Measurements from ENCODE around the gene CISTR. TPM values are rescaled to one million over a fixed set of nuclear protein-coding genes. Genes with fewer than 3 reads are reported as not detected.
"Not testable (repeated sequence)": the region's sequence is repeated elsewhere in the genome, so short reads cannot be mapped to it uniquely, and the experiment has no call there.

CISTR gene
- total RNA-seq, 1 donor, result not detected

DNA sequence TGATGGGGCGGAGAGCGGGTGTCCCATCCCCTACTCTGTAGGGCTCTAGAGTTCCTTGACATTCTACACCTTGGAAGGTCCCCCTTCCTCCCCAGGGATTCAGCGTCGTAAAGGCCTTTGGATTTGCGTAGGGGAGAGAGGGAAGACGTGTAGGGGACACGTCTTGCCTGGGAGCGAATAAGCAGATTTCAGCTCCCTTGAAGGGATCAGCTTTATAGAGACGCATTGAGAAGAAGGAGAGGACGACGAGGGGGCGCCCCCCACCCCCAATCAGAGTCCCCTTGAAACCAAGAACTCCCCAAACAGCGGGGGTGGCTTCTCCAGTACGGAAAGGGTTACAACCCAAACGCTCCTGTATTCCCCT lies 24.9 kb downstream of the CISTR start:
- TF ChIP-seq, protein P1, sequence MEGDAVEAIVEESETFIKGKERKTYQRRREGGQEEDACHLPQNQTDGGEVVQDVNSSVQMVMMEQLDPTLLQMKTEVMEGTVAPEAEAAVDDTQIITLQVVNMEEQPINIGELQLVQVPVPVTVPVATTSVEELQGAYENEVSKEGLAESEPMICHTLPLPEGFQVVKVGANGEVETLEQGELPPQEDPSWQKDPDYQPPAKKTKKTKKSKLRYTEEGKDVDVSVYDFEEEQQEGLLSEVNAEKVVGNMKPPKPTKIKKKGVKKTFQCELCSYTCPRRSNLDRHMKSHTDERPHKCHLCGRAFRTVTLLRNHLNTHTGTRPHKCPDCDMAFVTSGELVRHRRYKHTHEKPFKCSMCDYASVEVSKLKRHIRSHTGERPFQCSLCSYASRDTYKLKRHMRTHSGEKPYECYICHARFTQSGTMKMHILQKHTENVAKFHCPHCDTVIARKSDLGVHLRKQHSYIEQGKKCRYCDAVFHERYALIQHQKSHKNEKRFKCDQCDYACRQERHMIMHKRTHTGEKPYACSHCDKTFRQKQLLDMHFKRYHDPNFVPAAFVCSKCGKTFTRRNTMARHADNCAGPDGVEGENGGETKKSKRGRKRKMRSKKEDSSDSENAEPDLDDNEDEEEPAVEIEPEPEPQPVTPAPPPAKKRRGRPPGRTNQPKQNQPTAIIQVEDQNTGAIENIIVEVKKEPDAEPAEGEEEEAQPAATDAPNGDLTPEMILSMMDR (IDR thresholded peaks at IDR 0.05; ENCODE audit: insufficient read depth, low read depth, low read length), result no peak
- peak; percentile 63 for DNase-seq (ENCODE audit: low read depth)
- peak overlapping the region; percentile 85 for H3K4me3 ChIP-seq (ENCODE audit: low read depth, low read length)

DNA sequence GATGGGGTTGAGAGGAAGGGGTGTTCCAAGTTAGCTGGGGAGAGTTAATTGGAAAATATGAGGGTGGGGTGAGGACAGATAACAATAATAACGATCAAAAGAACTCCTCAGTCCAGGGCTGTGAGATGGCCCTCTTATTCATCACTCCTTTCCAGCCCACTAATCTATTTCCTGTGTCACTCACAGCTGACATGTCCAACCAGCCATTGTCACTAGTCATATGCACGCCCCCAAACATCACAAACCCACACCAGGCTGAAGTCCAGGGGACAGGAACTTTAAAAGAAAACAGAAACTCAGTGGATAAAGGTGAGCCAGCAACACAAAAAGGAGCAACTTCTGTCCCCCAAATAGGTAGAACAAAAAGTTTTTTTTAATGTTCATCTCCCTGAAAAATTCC lies 25.4 kb downstream of the CISTR start:
- no peak for DNase-seq (ENCODE audit: low read depth)
- TF ChIP-seq, protein P1 (IDR thresholded peaks at IDR 0.05; ENCODE audit: insufficient read depth, low read depth, low read length), result no peak
- peak overlapping the region; percentile 85 for H3K4me3 ChIP-seq (ENCODE audit: low read depth, low read length)

DNA sequence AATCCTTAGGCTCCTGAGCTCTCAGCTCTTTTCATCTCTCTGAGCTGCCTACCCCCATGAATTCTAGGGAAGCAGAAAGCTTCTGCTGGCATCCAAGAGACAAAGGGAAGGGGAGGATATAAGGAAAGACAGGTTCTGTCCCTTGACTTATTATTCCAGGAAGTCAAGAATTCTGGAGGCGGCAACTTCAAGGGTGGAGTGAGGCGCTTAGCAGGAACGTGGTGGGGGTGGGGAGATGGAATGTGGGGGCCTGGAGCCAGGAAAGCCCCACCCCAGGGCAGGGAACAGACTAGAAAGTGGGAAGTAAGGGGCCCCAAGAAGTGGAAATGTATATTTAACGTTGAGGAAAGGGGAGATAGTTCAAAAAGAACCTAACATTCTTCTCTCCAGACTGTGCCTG lies 26.0 kb downstream of the CISTR start:
- TF ChIP-seq, protein P1 (IDR thresholded peaks at IDR 0.05; ENCODE audit: insufficient read depth, low read depth, low read length), result no peak
- peak overlapping the region; percentile 85 for H3K4me3 ChIP-seq (ENCODE audit: low read depth, low read length)
- no peak for DNase-seq (ENCODE audit: low read depth)

DNA sequence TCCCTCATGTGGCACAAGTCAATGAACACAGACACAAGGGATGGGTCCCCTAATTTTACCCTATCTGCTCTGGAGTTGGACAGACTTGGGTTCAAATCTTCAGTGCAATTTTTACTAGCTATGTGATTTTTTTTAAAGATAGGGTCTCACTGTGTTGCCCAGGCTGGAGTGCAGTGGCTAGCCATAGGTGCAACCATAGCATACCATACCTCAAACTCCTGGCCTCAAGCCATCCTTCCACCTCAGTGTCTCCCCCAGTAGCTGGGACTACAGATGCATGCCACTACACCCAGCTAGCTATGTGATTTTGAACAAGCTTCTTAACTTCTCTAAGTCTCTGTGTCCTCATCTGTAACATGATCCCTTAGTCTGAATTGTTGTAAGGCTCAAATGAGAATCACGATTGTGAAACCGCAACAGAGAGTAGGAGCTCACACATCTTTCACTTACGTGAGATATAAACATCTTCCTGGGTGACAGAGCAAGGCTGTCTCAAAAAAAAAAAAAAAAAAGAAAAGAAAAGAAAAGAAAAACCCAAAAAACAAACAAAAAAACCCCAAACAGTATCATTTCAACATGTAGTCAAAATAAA lies 29.2 kb downstream of the CISTR start:
- DNase-seq (ENCODE audit: low read depth), result peak; percentile 28
- no peak overlapping the region for H3K4me3 ChIP-seq (ENCODE audit: low read depth, low read length)
- TF ChIP-seq, protein P1 (IDR thresholded peaks at IDR 0.05; ENCODE audit: insufficient read depth, low read depth, low read length), result no peak

DNA sequence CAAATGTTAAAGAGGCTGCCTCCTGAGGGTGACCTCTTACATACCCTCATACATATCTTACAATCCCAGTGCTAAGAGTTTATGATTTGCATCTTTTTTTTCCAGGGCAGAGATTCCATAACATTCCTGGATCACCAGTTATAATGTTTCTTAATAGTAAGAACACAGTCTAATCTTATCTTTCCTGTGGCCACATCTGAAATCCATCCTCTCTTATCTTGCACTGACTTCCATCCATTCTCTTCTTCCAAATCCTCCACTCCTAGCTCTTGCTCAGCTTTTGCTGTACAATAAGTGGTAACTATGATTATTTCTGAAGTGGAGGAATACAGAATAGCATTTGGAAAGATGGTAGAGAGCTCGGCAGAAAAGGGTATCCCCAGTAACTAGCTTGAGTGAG lies 30.8 kb downstream of the CISTR start:
- TF ChIP-seq, protein P1 (IDR thresholded peaks at IDR 0.05; ENCODE audit: insufficient read depth, low read depth, low read length), result no peak
- H3K4me3 ChIP-seq (ENCODE audit: low read depth, low read length), result no peak overlapping the region
- no peak for DNase-seq (ENCODE audit: low read depth)

DNA sequence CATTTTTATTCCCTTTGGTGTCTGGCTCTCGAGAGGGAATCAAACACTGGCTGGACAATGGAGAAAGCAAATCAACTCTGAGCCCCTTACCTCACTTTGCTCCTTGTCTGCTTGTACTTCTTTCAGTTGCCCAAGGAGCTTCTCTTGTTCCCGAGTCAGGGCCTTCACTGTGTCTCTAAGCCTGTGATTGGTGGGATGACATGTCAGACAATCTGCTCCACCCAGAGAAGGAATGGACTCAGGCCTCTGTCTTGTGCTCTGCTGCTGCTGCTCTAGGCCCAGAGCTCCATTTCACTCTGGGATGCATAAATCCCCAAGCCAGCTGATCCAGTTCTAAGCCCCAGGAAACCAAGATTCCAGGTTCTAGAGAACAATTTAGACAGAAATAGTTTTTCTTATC lies 32.1 kb downstream of the CISTR start:
- TF ChIP-seq, protein P1 (IDR thresholded peaks at IDR 0.05; ENCODE audit: insufficient read depth, low read depth, low read length), result no peak
- no peak overlapping the region for H3K4me3 ChIP-seq (ENCODE audit: low read depth, low read length)
- DNase-seq (ENCODE audit: low read depth), result no peak

DNA sequence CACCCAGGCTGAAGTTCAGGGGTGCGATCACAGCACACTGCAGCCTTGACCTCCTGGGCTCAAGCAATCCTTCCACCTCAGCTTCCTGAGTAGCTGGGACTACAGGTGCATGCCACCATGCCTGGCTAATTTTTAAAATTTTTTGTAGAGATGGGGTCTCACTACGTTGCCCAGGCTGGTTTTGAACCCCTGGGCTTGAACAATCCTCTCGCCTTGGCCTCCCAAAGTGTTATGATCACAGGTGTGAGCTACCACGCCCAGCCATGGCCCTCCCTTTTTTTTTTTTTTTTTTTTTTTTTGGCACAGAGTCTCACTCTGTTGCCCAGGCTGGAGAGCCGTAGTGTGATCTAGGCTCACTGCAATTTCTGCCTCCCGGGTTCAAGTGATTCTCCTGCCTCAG lies 33.2 kb downstream of the CISTR start:
- H3K4me3 ChIP-seq (ENCODE audit: low read depth, low read length); DNase-seq (ENCODE audit: low read depth): not testable (repeated sequence)
